Transverse colon (tissue), 3 donors: ENCODE results near the gene PPP6R2.

ENCODE experiments used
- CTCF ChIP-seq, 5 experiments: fragments of 200-600 bp in 3 of 5; fragments of 450-650 bp in 2 of 5; sonication (generic) in 3 of 5; IDR thresholded peaks; 1 replicate in 2 of 5; 2 replicates in 3 of 5; pipeline ENCODE4 v1.5.1; 2016 to 2017; ENCODE audit warnings: antibody characterized with exemption in 5 of 5, inconsistent platforms in 3 of 5, mild to moderate bottlenecking in 2 of 5, moderate library complexity in 1 of 5
- EP300 ChIP-seq: sonication (generic); formaldehyde crosslinking; IDR thresholded peaks from one replicate; pipeline ENCODE4 v1.6.1; 2017; ENCODE audit warnings: antibody characterized with exemption, low read depth
- POLR2A ChIP-seq: fragments of 450-650 bp; IDR thresholded peaks from one replicate; pipeline ENCODE4 v1.6.1; 2016; ENCODE audit warnings: antibody characterized with exemption, mild to moderate bottlenecking, moderate library complexity

GRCh38 chr22:50479721-50480120 is 136.6 kb downstream of the PPP6R2 start:
- TF ChIP-seq CTCF (IDR thresholded peaks at IDR 0.05) (no peak), POLR2A (no peak), EP300 (no peak)
